GM21723 (cell line): ENCODE results near the gene CISD1.

Experiments used
- ATAC-seq: cut with Tn5 transposase; IDR thresholded peaks from one replicate; pipeline ENCODE4 v1.9.1; 2021; ENCODE audit warnings: mild to moderate bottlenecking, moderate library complexity; ENCODE audit not compliant: unreplicated experiment

CISD1 gene

DNA sequence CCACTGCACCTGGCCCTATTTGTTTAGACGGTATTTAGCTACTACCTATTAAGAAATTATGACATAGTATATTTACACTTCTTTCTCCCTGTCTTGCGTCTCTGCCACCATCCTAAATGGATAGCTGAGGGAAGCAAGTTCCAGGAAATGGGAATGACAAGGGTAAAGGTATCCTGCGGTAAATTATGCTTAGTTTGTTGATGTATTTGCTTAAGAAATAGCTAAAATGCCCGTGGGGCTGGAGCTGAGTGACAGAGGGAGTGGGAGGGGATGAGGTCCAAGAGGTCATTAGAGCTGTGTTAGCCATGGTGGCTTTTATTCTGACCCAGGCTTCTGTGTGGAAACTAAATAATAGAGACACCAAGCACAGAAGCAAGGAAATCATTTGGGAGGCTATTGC is 36.9 kb downstream of the CISD1 start:
- no peak for ATAC-seq

DNA sequence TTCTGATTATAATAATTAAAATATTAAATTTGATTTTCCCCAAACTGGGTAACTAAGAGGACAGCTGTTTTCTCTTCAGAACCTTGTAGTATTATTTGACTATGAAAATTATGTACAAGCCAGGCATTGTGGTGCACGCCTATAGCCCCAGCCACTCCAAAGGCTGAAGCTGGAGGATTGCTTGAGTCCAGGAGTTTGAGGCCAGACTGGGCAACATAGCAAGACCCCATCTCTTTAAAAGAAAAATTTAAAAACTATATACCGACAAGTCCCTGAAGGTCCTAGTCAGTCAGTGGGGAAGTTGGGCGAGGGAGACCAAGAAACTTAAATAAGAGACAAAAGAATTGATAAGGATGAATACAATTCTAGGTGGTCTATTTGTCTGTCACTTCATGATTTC is 38.7 kb downstream of the CISD1 start:
- ATAC-seq = no peak

DNA sequence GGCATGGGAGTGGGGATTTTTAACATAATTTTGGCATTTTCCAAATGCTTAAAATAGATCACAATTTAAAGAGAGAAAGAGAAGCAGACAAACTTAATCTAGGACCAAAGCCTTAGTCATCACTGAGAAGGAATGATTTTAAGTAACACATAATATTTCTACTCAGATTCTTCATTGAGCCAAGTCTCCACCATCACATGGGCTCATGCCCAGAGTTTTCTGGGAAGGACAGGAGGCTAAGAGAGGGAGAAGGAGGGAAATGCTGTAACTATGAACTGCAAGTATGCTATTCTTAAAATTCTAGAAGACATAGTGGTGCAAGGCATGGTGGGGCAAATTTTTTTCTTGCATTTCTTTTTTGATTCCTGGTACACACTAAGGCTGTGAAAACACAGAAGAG is 42.1 kb downstream of the CISD1 start:
- no peak for ATAC-seq

DNA sequence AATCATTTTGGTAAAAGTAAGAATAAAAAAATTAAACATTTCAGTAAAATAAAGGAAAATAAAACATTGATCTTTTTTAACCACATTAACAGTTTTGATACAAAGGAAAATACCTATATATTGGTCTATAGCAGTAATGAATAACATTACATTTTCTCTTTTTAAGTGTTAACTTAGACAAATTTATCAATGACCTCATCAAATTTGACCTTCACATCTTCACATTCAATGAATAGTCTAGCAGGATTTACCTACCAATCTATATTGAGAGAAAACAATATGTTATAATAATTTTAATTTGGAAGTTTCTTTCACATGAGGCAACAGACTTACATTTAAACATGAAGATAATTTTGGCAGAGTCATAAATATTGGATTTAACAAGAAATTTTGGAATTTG is 47.9 kb downstream of the CISD1 start:
- no peak for ATAC-seq

DNA sequence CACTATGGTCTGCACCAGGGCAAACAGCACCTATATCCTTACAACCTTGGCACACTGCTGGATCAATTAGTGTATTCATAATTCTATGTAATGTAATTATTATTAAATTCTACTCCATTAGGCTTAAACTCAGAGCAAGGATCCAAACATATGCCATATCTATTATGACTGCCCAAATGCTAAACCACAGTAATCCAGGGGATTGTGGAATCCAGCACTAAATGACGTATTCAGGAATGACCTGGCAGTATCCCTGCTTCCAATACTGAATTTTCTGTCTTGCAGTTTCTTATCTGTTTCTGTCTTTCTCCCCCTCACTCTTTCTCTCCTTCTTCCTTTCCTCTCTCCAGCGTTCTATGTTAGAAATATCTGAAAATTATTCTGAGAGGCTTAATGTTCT is 49.4 kb downstream of the CISD1 start:
- no peak for ATAC-seq

DNA sequence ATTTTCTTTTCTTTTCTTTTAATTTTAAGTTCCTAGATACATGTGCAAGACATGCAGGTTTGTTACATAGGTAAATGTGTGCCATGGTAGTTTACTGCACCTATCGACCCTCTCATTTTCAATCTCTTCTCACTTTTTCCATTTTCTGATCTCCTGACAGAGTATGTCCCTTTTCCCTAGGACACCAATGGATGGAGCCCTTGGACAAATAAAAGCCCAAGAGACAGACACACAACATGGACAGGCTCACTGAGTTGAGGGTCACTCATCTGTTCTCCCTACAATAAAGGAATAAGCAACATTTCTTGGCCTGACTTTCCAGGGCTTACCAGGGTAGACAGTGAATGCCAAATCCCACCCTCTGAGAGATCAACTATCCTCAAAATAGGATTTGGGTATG is 50.6 kb downstream of the CISD1 start:
- ATAC-seq = no peak

DNA sequence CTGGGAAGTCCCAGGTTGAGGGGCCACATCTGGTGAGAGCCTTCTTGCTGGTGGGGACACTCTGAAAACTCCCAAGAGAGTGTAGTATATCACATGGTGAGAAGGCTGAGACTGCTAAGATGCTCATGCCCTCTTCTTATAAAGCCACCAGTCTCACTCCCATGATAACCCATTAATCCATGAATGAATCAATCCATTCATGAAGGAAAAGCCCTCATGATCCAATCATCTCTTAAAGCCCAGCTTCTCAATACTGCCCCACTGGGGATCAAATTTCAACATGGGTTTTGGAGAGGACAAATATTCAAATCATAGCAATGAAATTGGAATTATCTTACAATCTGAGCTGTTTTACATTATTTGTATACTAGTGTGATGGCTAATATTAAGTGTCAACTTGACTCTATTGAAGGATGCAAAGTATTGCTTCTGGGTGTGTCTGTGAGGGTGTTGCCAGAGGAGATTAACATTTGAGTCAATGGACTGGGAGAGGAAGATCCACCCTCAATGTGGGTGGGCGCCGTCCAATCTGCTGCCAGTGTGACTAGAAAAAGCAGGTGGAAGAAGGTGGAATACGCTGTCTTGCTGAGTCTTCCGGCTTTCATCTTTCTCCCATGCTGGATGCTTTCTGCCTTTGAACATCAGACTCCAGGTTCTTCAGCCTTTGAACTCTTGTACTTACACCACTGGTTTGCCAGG is 51.5 kb downstream of the CISD1 start:
- no peak for ATAC-seq

DNA sequence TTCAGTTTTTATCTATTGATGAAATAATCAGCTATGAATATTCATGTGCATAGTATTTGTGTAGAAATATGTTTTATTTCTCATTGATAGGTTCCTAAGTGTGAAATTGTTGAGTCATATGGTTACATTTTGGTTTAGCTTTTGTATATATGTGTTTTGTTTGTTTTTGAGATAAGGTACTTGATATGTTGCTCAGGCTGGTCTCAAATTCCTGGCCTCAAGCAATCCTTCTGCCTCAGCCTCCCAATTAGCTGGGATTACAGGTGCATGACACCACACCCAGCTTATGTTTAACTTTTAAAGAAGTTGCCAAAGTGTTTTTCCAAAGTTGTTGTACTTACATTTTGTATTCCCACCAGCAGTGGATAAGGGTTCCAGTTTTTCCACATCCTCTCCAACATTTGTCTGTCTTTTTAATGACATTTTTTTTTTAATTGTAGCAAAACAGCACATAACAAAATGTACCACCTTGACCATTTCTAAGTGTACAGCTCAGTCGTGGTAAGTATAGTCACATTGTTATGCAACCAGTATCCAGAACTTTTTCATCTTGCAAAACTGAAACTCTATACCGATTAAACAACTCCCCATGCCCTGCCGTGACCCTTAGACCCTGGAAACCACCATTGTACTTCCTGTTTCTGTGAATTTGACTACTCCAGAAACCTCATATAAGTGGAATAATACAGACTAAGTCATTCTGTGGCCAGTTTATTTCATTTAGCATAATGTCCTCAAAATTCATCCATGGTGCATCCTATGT is 53.3 kb downstream of the CISD1 start:
- peak; percentile 82 for ATAC-seq

DNA sequence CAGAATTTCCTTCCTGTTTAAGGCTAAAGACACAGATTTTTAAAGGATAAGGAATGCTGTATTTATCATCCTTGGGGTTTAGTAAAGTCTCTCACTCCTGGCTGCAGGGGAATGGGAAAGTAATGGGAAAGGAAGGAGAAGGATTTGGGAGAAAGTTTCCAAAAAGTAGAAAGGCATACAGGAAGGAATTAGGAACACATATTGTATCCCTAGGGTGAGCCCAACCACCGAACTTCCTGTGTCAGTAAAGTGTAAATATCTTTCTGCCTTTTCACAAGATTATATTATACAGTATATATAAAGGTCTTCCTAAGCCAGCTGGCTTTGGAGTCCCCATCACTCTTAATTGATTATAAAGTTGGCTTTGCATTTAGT is 53.9 kb downstream of the CISD1 start:
- ATAC-seq = no peak

DNA sequence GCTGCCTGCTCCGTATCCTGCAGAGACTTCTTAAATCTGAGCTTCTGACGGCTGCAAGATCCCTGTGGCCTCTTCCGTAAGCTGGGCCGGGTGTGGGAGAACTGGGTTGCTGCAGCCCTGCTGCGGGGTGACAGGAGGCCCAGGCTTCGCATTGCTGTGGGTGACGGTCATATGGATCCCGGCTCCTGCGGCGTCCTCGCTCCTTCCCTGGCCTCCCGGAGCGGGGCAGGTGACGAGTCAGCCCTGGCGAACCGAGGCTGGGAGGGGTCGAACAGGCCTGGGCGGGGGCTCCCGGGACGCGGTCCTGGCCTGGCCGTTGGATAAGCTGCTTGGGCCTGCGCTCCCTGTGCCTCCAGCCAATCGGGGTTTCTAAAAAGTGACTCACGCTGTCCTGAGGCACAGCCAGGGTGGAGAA is 58.0 kb downstream of the CISD1 start:
- ATAC-seq = no peak

DNA sequence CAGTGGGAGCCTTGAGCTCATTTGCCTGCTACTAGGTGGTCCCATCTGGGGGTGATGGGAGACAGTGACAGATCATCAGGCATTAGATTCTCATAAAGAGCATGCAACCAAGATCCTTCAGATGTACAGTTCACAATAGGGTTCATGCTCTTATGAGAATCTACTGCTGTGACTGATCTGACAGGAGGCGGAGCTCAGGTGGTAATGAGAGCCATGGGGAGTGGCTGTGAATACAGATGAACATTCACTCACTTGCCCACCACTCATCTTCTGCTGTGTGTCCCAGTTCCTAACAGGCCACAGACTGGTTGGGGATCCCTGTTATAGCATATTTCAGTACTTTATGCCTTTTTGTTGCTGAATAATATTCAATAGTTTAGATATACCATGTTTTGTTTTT is 59.3 kb downstream of the CISD1 start:
- no peak for ATAC-seq

DNA sequence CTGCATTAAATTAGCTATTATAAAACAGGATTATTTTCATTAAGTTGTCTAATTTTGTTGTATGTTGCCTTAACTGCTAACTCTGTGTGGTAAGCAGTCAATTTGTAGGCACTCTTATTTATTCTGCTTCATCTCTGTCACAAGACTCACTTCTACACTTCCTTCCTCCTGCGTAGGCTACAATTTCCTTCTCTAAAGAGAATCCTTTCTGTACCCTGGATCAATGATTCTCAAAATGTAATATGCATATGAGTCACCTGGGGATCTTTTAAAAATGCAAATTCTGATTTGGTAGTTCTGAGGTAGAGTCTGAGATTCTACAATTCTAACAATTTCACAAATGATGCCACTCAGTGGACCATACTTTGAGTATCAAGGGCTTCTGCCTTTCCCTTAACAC is 61.5 kb downstream of the CISD1 start:
- no peak for ATAC-seq

DNA sequence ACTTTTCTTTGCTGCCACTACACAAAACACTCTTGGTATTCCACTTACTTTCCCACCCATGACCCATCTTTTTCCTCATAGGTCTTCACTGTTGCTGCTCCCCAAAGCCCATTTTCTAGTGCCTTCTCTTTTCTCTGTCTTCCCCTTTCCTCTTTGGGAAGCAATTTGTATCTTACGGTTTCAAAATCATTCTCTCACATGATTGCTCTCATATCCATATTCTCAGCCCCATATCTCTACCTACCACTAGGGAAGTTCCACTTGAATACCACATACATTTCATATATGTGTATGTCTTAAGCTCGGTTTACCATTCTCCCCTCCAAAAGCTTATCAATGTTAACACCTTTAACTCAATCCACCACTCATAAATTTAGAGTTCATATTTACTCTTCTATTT is 62.7 kb downstream of the CISD1 start:
- ATAC-seq = no peak

DNA sequence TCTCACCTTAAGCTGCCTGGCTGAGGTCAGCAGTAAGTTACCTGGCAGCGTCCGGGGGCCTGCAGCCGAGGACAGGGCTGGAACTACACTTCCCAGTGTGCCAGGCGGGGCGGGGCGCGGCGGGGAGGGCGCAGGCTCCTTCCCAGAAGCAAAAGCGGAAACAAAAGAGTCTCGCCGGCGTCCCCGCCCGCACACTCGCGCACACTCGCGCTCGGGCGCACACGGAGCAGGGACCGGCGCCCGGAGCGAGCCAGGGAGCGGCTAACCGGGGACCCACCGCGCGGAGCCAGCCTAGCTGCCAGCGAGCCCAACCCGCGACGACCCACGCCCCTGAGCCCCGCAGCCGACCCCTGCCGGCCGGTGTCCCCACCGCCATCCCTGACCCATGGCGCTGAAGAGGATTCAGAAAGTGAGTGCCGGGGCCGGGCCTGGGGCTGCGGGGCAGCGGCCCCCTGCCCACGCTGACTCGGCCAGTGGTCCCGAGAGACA is 65.9 kb downstream of the CISD1 start, which contains the start of gene UBE2D1:
TSS of gene UBE2D1 (plus strand) at position 190 of the 489 bp plus-strand sequence. CDS start at position 386, 196 bp downstream.
- peak; percentile 97 for ATAC-seq

DNA sequence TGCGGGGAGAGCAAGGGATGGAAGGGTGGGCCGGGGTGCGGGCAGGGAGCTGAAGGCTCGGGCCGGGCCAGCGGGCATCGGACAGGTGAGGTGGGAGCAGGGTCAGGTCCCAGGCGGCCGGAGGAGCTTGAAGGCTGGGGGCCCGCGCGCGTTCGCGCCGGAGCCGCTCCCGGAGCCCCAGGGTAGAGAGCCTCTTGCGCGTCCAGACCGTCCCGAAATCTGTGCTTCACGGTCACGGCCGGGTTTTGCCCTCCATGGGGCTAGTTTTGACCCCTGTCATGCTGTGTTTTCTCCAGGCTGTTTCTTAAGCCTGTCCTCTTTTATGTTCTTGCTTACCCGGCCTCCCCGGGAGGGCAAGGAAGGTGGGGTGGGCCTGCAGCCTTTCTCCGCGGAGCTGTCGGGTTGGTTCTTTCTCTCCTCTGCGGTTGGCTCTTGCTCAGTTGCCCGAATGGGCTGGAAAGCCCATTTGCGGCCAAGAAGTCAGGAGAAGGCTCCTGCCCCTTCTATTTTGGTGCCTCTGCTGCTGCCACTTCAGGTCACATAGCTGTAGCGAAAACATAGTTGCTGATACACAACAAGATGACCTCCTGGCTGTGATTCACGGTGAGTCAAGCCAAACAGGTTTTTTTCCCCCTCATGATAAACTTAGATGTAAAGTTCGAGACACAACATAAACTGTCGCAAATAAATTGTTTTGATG is 66.5 kb downstream of the CISD1 start:
- peak; percentile 61 for ATAC-seq

DNA sequence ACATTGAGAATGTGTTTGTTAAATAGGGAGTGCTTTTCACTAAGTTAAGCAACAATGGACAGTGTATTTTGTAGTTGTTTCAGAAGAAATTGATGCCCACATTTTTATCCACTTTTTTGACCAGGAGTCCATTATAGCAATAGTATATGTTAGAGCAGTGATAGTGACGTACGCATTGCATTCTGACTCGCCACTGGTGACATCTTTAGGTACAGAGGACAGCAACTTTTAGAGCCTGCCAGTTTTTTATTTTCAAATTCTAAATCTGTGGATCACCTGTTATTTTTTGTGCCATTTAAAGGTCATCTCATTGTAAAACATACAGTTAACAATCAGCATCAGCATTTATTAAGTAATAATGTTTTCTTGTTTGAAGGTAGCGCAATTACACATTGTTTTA is 67.3 kb downstream of the CISD1 start:
- ATAC-seq = no peak
